ENCODE results near the gene TMPRSS11D.

Gene TMPRSS11D, protein sequence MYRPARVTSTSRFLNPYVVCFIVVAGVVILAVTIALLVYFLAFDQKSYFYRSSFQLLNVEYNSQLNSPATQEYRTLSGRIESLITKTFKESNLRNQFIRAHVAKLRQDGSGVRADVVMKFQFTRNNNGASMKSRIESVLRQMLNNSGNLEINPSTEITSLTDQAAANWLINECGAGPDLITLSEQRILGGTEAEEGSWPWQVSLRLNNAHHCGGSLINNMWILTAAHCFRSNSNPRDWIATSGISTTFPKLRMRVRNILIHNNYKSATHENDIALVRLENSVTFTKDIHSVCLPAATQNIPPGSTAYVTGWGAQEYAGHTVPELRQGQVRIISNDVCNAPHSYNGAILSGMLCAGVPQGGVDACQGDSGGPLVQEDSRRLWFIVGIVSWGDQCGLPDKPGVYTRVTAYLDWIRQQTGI

DNA sequence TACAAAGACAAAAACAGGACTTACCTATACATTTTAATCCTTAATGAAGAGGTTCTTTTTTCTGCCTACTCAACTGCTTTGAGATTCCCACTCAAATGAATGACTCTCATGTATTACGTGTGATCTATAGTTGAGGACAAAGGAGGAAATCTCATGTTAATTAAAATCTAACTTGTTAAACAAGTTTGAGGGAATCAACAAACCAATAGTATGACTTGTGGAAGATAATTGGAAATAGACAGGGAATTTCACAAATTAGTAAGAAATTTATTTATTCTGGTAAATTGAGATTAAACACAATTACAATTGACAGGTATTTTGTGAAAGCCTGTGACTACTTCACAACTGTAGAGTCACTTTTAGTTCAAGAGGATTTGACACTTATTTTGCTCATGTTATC is at the start of gene TMPRSS11D:
Gene TMPRSS11D (minus strand): TSS at position 101 of the 400 bp plus-strand sequence. CDS start 69 bp downstream, at position 32.
- no peak for DNase-seq (ENCODE audit: low read depth in 2 of 2, low spot score in 1 of 2)

DNA sequence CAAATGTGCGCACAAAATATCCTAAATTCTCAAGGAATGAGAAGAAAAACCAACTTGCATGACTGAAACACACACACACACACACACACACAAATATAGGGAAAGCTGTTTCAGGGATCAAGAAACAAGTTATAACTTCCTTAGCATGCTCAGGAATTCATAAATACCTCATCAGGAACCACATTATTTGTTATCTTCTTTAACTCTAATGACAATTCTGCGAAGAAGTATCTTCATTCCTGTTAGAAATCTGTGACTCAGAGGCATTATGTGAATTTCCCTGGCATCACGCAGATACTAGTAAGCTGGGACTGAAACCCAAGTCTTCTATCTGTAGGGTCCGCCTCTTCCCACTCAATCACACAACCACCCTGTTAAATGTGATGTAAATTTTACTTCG is 49.2 kb upstream of the TMPRSS11D start:
- no peak for DNase-seq (ENCODE audit: low read depth in 2 of 2, low spot score in 1 of 2)

DNA sequence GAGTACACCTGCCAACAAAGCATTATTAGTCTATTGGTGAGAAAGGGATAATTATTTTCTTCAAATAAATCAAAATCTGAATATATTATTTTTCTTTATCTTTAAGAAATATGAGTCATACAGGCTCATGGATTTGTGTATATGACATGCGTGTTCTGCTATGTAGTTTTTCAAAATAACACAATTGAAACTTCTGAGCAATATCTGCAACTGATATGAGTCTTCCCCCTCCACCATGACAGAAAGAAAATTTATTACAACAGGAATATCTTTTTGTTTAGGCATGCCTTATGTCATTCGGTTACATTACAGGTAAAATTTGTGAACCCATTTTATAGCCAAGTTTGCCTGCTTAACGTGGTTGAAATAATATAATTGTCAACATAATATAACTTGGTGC is 47.5 kb upstream of the TMPRSS11D start:
- no peak for DNase-seq (ENCODE audit: low read depth in 2 of 2, low spot score in 1 of 2)

DNA sequence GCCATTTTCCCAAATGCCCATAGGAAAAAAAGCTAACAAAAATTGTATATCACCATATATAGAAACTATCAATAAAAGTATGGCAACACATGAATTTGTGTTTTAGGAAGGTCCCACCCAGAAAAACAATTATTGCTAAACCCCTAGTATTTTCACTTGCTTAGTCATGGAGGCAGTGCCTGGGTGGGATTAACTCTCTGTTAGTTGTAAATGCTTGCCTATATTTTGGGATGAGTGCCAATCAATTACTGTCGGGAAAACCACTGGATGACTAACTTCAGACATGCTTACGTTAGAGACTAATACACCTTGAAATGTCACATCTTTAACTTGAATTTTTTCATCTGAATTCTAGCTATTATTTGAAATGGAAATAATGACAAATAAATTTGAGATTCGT is 45.6 kb upstream of the TMPRSS11D start:
- DNase-seq (ENCODE audit: low read depth in 2 of 2, low spot score in 1 of 2), result no peak

DNA sequence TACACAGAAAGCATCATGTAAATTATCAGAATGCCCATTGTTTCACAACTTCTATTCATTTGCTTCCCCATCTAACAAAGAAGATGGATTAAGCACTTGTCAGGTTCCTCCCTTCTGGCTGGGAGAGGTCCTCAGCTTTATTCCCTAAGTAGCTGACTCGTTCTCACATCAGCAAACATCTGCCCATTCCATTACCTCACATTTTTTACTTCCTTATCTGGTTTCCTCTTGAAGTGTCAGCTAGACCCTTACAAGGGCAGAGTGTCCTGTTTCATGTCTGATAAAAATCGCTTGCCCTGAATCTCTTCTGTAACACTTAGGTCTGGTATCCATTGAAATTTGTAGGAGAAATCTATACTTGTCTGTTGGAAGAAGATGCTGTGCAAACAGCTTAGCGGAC is 44.7 kb upstream of the TMPRSS11D start:
- DNase-seq (ENCODE audit: low read depth in 2 of 2, low spot score in 1 of 2), result no peak

DNA sequence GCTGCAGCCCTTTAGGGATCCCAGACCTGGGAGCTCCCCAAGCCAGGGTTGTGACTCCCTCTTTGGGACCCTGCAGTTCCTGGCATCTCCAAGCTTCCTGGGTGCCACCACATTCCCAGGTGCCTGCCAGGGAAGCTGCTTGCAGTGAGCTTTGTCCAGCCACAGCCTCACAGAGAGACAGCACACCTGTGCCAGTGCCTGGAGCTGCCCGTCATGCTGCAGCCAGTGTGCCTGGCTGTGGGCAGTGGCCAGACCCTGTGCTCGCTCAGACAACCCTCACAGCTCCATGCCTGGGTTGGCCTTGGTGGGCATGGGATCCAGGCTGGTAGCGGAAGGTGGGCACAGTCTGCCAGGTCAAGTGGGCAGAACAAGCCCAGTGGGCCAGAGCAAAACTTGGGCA is 43.4 kb upstream of the TMPRSS11D start:
- DNase-seq (ENCODE audit: low read depth in 2 of 2, low spot score in 1 of 2), result no peak

DNA sequence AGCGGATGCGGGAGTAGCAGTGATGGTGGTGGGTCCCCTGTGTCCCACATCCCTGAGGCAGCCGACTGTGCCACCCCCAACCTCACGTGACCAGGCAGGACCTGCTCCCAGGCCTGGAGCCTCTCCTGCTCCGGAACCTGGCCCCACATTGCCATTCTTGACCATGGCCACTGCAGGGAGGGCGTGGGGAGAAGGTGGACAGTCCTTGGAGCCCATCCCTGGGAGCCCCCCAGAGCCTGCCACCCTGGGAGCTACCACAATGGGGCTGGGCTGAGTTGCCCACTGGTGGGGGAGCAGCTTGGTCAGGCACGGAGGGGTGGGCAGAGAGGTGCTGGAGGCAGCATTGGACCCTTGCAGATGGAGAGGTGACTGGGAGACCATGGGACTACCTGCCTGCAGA is 42.7 kb upstream of the TMPRSS11D start:
- DNase-seq (ENCODE audit: low read depth in 2 of 2, low spot score in 1 of 2), result no peak

DNA sequence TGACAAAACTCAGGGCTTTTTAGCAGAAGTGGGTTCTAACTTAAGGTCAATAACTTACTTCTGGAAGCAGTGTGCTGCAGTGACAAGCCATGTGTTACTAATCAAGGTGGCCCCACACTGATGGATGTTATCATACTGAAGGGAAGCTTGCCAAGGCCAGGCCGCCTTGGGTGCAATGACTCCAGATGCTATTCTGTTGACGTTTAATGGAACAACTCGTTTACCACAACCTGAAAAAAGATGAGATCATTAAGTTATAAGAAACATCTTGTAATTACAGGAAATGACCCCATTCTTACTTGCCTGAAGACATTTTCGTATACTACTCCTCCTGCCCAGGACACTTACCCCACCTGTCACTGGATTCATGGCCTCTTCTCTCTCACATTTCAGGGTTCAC is 38.9 kb upstream of the TMPRSS11D start:
- DNase-seq (ENCODE audit: low read depth in 2 of 2, low spot score in 1 of 2), result no peak

DNA sequence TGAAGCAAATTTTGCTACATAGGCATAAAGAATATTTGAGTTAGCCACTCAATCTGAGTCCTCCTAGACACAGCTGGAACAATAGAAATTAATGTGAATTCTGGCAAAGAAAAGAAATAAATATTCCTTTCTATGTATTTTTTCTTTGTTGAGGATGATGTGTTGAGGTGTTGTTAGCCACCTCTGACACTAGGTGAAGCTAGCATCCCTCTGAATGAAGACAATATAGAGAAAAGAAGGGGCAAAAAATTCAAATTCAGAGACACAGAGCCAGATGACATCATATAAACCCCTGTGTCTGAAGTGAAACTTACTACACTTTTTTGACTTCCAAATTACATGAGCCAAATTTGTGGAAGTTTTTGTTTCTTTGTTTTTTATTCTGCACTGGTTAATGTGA is 34.6 kb upstream of the TMPRSS11D start:
- no peak for DNase-seq (ENCODE audit: low read depth in 2 of 2, low spot score in 1 of 2)

DNA sequence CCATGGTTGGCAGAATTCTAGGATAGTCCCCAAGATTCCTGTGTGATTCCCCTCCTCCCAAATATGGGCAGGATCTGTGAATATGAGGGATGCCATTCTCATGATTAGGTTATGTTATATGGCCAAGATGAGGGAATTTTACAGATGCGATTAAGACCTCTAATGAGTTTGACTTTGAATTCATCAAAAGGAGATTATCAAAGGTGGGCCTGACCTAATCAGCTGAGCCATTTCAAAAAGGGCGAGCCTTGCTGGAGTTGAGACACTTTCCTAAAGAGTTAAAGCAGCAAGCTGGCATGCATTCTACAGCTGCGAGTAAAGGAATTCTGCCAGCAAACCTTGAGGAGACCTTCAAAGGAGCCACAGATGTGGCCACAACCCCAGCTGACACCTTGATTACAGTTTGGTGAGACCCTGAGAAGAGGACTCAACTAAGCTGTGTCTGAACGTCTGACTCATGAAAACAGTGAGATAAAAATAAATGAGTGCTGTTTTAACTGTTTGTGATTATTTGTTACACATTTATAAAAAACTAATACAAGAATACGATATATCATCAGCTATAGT is 31.7 kb upstream of the TMPRSS11D start:
- no peak for DNase-seq (ENCODE audit: low read depth in 2 of 2, low spot score in 1 of 2)

DNA sequence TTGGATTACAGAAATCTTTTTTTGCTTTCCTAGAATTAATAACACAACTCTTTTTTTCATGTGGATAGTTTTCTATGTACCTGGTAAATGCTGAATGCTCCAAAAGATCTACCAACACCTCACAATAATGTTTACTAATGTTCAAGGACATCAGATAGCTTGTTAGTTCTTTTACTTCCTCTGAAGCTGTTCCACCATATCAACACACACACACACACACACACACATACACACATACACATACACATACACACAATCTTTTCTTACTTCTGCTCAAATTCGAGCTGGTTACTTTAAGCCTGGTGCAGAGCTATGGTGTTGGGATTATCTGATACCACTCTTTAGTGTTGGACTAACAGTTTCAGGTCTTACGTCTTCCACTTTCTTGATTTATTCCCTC is 28.3 kb upstream of the TMPRSS11D start:
- DNase-seq (ENCODE audit: low read depth in 2 of 2, low spot score in 1 of 2), result no peak

DNA sequence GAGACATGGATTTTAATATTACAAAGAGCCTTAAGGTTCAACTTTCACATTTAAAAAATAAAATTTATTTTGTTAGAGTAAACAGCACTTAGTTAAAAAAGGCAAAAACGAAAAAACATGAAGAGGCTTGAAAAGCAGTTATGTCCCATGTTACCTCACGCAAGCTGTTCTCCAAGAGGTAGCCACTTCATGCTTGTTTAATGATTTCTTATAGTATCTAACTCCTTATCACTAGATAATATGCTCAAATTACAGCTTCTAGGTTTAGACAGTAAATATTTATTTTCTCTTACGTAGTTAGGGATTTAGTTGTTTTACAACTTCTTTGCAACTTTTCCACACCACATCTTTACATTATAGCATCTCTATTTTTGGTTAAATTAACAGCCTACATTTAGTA is 27.8 kb upstream of the TMPRSS11D start:
- no peak for DNase-seq (ENCODE audit: low read depth in 2 of 2, low spot score in 1 of 2)

DNA sequence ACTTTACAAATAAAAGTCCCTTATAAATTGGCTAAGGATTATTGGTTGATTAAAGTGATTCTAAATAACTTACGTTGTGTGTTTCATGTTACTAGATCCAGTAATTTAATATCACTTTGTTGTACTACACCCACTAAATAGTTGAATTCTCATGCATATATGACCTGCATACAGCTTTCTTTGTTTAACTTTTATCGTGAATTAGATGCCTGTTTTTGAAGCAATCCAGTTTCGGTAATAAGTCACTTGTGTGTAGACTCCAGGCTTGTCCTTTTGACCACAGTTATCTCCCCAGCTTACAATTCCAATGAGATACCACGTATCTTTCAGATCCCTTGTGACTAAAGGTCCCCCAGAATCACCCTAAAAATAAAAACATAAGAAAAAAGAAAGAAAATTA is 27.3 kb upstream of the TMPRSS11D start:
- DNase-seq (ENCODE audit: low read depth in 2 of 2, low spot score in 1 of 2), result no peak

DNA sequence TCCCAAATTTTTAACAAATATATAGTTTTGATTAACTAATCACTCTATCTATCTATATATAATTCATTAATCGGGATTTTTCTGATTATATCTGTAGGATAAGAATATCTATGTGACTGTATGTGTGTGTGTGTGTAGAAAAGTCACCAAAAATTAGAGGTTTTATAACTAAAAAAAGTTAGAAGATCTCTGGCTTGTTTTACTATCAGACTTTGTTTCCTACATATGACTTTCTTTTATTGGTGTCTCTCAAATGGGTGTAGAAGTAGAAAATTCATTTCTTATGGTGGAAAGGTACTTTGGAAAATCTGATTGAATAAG is 26.7 kb upstream of the TMPRSS11D start:
- no peak for DNase-seq (ENCODE audit: low read depth in 2 of 2, low spot score in 1 of 2)

DNA sequence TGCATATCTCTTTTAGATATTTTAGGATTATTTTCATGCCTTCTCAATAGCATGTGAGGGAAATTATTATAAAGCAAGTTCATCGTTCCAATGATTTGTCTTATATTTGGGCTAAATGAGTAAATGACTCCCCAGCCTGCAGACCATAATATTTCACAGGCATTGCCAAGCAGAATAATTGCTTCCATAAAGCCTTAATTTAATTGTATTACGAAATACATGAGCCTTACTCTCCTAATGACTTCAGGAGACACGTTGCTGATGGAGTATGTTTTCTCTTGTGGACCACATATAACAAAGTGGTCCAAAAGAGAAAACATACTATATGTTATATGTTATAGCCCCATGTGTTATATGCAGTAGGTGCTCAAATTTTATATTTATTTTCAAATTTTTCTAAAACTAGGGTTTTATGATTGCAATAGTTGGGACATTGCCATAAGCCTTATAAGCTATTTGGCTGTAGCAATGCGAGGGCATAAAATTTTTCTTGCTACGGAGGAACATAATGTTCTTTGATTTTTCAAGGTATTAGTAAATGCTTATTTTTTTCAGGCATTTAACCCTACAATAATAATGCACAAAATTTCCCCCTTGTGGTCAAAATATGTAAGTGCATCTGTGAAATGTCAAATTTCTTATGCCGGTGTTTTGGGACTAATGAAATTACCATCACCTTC is 26.2 kb upstream of the TMPRSS11D start:
- no peak for DNase-seq (ENCODE audit: low read depth in 2 of 2, low spot score in 1 of 2)

DNA sequence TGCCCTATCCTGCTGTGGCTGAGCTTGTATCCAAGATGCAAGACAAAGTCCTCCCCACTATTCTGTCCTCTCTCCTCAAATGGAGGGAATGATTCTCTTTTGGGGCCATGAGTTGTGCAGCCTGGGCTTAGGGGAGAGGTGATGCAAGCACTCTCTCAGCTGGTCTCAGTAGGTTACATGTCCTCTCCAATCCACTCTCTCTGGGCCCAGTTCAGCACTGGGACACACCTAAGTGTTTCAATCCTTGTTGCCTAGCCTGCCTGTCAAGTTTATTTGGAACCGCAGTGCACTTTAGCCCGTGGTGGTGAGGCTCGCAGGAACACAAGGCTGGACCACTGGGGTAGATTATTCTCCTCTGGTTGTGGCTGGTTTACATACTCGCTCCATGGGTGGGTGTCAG is 23.8 kb upstream of the TMPRSS11D start:
- DNase-seq (ENCODE audit: low read depth in 2 of 2, low spot score in 1 of 2), result no peak

DNA sequence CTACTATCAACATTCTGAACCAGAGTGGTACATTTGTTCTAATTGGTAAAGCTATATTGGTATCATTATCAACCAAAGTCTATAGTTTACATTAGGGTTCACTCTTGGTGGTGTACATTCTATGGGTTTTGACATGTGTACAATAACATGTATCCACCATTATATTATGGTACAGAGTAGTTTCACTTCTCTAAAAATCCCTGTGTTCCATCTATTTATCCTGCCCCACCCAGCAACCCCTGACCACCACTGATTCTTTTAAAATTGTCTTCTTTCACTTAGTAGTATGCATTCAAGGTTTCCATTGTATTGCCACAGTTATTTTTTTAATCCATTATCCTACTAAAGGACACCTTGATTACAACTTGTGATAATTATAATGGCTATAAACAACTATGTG is 15.3 kb upstream of the TMPRSS11D start:
- DNase-seq (ENCODE audit: low read depth in 2 of 2, low spot score in 1 of 2), result no peak

DNA sequence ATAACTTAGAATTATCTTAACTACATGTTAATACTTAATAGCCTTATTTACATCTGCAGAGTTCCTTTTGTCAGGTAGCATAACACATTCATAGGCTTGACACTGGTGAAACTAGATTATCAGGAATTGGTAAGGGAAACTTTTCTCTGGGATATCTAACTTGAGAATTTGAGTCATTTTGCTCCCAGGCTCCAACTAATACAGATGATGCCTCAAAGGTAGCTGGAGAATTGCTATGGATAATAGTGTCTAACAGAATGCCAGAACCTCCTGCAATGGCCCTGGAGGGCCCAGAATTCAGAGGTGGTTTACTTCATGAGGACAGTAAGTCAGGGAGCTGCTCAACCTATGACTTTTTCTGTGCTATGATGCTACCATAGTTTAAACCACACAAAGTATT is 13.9 kb upstream of the TMPRSS11D start:
- DNase-seq (ENCODE audit: low read depth in 2 of 2, low spot score in 1 of 2), result no peak

DNA sequence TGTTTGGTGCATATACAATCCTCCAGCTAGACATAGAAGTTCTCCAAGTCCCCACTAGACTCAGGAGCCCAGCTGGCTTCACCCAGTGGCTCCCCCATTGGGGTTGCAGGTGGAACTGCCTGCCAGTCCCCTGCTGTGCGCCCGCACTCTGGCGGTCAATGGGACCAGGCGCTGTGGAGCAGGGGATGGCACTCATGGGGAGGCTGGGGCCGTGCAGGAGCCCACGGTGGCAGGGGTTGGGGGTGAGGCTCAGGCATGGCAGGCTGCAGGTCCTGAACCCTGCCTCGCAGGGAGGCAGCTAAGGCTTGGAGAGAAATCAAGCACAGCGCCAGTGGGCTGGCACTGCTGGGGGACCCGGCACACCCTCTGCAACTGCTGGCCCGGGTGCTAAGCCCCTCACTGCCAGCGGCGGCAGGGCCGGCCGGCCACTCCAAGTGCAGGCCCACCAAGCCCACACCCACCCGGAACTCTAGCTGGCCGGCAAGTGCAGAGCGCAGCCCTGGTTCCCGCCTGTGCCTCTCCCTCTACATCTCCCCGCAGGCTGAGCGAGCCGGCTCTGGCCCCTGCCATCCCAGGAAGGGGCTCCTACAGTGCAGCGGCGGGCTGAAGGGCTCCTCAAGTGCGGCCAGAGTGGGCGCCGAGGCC is 12.7 kb upstream of the TMPRSS11D start:
- no peak for DNase-seq (ENCODE audit: low read depth in 2 of 2, low spot score in 1 of 2)

DNA sequence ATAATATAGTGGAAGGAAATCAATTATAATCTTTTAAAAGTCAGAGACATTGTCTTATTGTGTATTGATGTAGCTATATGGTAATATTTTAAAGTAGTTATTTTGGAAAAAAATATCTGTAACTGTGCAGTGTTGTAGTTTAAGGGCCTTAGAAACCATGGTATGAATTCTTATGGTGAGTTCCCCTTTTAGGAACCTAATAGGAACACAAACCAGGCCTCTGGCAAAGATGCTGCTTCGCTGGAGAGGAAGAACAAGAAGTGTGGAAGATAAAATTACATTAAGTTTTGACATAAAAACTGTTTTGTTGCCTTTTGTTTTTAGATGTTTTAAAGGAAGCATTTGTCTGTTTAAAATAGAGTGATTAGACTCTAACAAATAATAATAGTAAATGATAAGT is 10.9 kb upstream of the TMPRSS11D start:
- DNase-seq (ENCODE audit: low read depth in 2 of 2, low spot score in 1 of 2), result no peak

DNA sequence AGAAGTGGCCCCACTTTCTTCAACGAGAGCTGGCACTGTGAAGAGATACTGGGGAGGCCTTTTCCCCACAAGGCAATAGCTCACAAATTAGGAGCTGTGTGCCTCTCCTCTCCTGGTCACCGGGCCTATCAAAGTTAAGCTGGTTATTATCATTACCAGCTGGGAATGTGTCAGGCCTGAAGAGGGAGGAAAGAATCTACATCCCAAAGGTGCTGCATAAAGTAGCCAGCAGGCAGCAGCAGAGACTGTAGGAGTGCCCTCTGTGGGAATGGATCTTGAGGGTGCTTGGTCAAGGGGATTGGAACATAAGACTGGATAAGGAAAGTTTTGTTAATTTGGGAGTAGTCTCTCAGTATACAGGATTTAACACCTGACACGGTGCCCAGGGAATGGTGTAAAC is 9.1 kb upstream of the TMPRSS11D start:
- no peak for DNase-seq (ENCODE audit: low read depth in 2 of 2, low spot score in 1 of 2)

DNA sequence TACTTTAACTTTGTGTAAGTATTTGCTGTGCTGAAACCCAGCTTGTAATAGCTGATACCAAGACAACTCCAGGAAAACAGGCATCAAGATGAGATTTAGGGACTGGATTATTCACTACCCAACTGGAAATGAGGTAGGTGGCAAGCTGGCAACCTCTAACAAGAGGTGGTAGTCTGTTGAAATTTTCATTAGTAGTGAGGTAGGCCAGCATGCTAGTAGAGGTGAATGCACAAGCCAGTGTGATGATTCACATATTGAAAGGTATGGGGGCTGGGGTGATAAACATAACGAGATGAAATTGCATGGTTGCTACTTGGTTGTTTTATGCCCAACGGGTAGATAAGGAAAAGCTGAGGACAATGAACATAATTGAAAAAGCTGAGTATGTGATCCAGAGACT is 8.5 kb upstream of the TMPRSS11D start:
- no peak for DNase-seq (ENCODE audit: low read depth in 2 of 2, low spot score in 1 of 2)

Data from stimulated activated CD8-positive, alpha-beta memory T cell treated with anti-CD3 and anti-CD28 coated beads, Interleukin-4, amount 100 ng/mL, for 4 hours (primary cell).